ENCODE results near the gene CDH26. TPM values are rescaled to one million over a fixed set of nuclear protein-coding genes. Genes with fewer than 3 reads are reported as not detected.

Gene CDH26
- polyA plus RNA-seq, 4 donors = 0.72 to 1.6 (median 1.1) TPM

DNA sequence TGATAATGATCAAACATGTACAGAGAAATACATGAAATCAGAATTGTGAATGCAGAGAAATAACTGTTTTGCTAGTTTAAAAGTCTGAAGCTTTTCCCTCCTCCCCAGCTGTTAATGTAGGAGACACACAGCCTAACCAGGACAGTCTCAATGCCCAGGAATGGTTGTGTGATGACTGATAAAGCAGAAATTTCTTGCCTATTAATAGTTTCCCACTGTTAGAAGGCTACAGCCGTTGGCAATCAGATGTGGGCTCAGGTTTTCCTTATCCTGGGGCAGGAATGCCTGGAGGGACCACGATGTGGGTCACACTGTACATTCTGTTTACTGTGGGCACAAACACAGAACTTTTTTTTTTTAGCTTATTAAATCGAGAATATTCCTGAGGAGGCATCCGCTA is 20.0 kb upstream of the CDH26 start:
- Histone ChIP-seq H3K4me1 (ENCODE audit: control insufficient read depth in 3 of 3, insufficient read depth in 2 of 3, low read depth in 1 of 3, low read length in 2 of 3) (peaks cover 9 to 16% (median 10%) of the 10 kb centered on the region in 3 donors), H3K27me3 (ENCODE audit: control insufficient read depth in 3 of 3, insufficient read depth in 3 of 3, low read length in 3 of 3) (no peaks in the 10 kb centered on the region), H3K27ac (ENCODE audit: low read depth in 1 of 3, low read length in 2 of 3) (peak overlapping the region in 1 of 3 donors; percentile 12), H3K4me3 (ENCODE audit: low read depth in 1 of 3, low read length in 3 of 3) (peak overlapping the region in 1 of 3 donors; percentile 83), H3K36me3 (ENCODE audit: control insufficient read depth in 3 of 3, insufficient read depth in 2 of 3, low read depth in 1 of 3, low read length in 3 of 3) (peaks cover 0 to 6% (median 0%) of the 10 kb centered on the region in 3 donors), H3K9me3 (ENCODE audit: control insufficient read depth in 2 of 2, insufficient read depth in 1 of 2, low read depth in 1 of 2, low read length in 1 of 2) (peaks cover 0 to 5% of the 10 kb centered on the region in 2 donors)
- DNase-seq = no peak
- 47 to 68% (median 57%) methylated on average over 4 of the region's 4 CpGs for WGBS, 3 donors
- no peak for FAIRE-seq

DNA sequence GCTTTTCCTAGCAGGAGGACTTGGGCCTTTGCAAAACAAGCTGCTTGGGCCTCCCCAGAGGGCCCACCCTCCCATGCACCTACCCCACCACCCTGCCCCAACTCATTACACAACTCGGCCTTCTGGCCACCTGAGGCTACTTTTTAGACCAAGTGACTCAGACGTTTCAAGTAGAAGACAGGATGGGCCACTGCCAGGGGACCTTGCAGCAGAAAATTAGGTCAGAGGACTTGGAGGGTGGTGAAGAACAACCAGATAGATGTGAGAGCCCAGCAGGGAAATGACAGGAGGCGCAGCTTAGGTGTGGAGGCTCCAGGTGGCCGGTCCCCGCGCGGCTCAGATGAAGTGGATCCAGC is 19.5 kb upstream of the CDH26 start:
- FAIRE-seq (no peak), DNase-seq (no peak)
- Histone ChIP-seq H3K4me3 (ENCODE audit: low read depth in 1 of 3, low read length in 3 of 3) (peak overlapping the region in 1 of 3 donors; percentile 83), H3K9me3 (ENCODE audit: control insufficient read depth in 2 of 2, insufficient read depth in 1 of 2, low read depth in 1 of 2, low read length in 1 of 2) (peaks cover 0 to 5% of the 10 kb centered on the region in 2 donors), H3K27me3 (ENCODE audit: control insufficient read depth in 3 of 3, insufficient read depth in 3 of 3, low read length in 3 of 3) (no peaks in the 10 kb centered on the region), H3K36me3 (ENCODE audit: control insufficient read depth in 3 of 3, insufficient read depth in 2 of 3, low read depth in 1 of 3, low read length in 3 of 3) (peaks cover 0 to 6% (median 0%) of the 10 kb centered on the region in 3 donors), H3K4me1 (ENCODE audit: control insufficient read depth in 3 of 3, insufficient read depth in 2 of 3, low read depth in 1 of 3, low read length in 2 of 3) (peaks cover 9 to 16% (median 10%) of the 10 kb centered on the region in 3 donors), H3K27ac (ENCODE audit: low read depth in 1 of 3, low read length in 2 of 3) (no peak overlapping the region)
- 81 to 87% (median 83%) methylated on average over 7 of the region's 7 CpGs for WGBS, 3 donors

DNA sequence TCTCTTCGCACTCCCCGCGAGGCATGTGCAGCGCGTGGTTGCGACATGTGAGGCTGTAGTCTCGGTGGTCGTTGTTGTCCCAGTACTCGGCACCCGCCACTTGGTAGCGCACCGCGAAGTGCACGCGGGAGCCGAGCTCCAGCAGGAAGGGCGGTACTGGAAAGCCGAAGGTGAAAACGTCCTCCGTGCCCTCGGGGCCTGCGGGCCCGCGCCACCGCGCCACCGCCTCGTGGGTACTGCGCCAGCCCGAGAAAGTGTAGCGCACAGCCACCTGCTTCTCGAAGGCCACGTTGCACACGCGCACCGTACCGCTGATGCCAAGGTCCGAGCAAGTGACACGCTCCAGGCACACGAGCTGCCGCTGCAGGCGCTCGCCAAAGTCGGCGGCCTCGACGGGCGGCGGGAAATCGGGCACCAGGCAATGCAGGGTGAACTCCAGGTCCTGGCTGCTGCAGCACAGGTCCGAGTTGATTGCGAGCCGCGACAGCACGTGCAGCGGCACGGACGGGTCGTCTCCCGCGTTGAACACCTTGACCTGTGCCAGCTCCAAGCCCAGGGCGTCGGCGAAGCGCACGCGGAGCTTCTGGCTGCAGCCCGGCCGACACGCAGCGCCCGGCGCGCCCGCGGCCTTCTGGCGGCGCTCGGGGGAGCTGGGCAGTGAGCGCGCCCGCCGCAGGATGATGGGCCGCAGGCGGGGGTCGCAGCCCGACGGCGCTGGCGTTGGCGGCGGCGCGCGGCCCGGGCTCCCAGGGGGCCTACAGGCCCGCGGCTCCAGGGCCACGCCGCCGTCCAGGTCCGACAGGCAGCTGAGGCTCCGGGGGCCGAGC is 19.0 kb upstream of the CDH26 start:
- peak overlapping the region; percentile 94 to 99 (median 99) for H3K27ac ChIP-seq (ENCODE audit: low read depth in 1 of 3, low read length in 2 of 3)
- H3K4me3 ChIP-seq (ENCODE audit: low read depth in 1 of 3, low read length in 3 of 3) = peak overlapping the region; percentile 83 to 89 (median 85)
- H3K27me3 ChIP-seq (ENCODE audit: control insufficient read depth in 3 of 3, insufficient read depth in 3 of 3, low read length in 3 of 3) = no peaks in the 10 kb centered on the region
- 45 to 56% (median 54%) methylated on average over 80 to 104 of the region's 104 CpGs for WGBS, 3 donors
- H3K4me1 ChIP-seq (ENCODE audit: control insufficient read depth in 3 of 3, insufficient read depth in 2 of 3, low read depth in 1 of 3, low read length in 2 of 3) = peaks cover 9 to 15% (median 10%) of the 10 kb centered on the region in 3 donors
- FAIRE-seq = no peak
- H3K9me3 ChIP-seq (ENCODE audit: control insufficient read depth in 2 of 2, insufficient read depth in 1 of 2, low read depth in 1 of 2, low read length in 1 of 2) = peaks cover 0 to 5% of the 10 kb centered on the region in 2 donors
- DNase-seq = no peak
- H3K36me3 ChIP-seq (ENCODE audit: control insufficient read depth in 3 of 3, insufficient read depth in 2 of 3, low read depth in 1 of 3, low read length in 3 of 3) = peaks cover 0 to 10% (median 5%) of the 10 kb centered on the region in 3 donors

DNA sequence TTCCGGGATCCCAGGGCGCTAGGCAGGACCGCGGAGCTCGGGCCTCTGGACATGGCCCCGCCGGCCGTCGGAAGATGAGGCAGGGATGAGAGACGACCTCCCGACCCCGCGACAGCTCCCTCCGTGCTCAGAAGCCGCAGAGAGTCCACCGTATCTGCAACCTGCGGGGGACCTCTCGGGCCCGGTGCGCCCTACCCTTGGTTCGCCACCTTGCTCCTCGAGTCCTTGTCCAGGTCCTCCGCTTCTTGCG is 18.4 kb upstream of the CDH26 start:
- peaks cover 0 to 5% of the 10 kb centered on the region in 2 donors for H3K9me3 ChIP-seq (ENCODE audit: control insufficient read depth in 2 of 2, insufficient read depth in 1 of 2, low read depth in 1 of 2, low read length in 1 of 2)
- 0 to 1% (median 0%) methylated on average over 19 to 24 of the region's 24 CpGs for WGBS, 3 donors
- FAIRE-seq (no peak), DNase-seq (no peak)
- no peaks in the 10 kb centered on the region for H3K27me3 ChIP-seq (ENCODE audit: control insufficient read depth in 3 of 3, insufficient read depth in 3 of 3, low read length in 3 of 3)
- H3K4me1 ChIP-seq (ENCODE audit: control insufficient read depth in 3 of 3, insufficient read depth in 2 of 3, low read depth in 1 of 3, low read length in 2 of 3) = peaks cover 9 to 13% (median 10%) of the 10 kb centered on the region in 3 donors
- peak overlapping the region; percentile 94 to 99 (median 99) for H3K27ac ChIP-seq (ENCODE audit: low read depth in 1 of 3, low read length in 2 of 3)
- peaks cover 0 to 16% (median 7%) of the 10 kb centered on the region in 3 donors for H3K36me3 ChIP-seq (ENCODE audit: control insufficient read depth in 3 of 3, insufficient read depth in 2 of 3, low read depth in 1 of 3, low read length in 3 of 3)
- H3K4me3 ChIP-seq (ENCODE audit: low read depth in 1 of 3, low read length in 3 of 3) = peak overlapping the region; percentile 83 to 89 (median 85)

DNA sequence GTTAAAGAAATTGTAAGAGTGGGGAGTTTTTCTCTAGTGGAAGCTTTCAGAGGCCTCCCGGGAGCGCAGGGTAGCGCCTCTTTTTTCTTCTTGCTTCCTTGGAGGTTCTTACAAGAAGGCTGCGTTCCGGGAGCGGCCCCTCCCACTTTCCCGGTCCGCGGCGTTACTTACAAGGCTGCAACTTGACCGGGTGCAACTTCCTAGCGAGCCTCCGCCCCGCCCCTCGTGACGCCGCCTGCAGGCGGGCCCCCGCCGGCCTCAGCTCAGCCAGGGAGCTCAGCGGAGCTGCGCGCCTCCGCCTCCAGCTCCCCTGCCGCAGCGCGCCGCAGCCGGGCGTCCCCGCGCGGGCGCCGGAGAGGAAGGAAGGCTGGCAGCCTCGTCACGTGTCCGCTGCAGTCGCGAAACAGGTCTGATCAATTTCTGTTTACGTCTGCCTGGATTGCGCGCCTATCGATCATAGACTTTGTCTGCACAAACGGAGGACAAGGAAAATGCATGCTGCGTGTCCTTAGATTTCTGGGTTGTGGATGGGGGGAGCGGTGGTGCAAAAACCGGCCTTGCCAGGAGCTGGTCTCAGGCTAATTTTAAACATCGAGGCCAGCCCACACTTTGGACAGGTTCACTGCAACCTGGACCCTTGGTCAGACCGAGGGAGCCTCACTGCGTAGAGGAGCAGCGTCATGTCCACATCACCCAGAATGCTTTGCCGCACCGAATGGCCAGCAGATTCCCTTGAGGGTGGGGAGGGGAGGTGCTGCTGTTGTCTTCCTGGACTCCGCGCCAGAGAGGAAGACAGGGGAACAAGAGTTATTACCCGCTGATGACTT is 17.9 kb upstream of the CDH26 start, which contains the start of the genes FAM217B and PPP1R3D:
TSS of gene FAM217B (plus strand) at position 261 of the 827 bp plus-strand sequence. CDS start 3,555 bp downstream, outside the sequence.
TSS of gene PPP1R3D (minus strand) at position 177 of the 827 bp plus-strand sequence. CDS start 374 bp downstream, outside the sequence.
- 0 to 1% (median 0%) methylated on average over 51 to 57 of the region's 57 CpGs for WGBS, 3 donors
- no peak for FAIRE-seq
- peaks cover 0 to 5% of the 10 kb centered on the region in 2 donors for H3K9me3 ChIP-seq (ENCODE audit: control insufficient read depth in 2 of 2, insufficient read depth in 1 of 2, low read depth in 1 of 2, low read length in 1 of 2)

DNA sequence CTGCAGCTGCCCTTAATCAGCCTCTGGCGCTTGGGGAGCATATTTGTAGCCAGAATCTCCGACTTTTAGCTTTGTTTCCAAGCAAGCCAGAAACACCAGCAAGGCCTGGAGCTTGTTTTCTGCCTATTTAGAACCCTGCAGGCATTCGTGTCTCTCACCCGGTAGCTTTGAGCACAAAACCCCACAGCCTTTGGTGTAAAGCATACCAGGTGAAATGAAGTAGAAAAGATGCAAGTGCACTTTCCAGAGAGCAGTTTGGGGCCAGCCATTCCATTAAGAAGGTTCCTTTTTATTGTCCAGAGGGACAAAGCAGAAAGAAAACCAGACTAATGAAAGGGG is 17.3 kb upstream of the CDH26 start:
- 0 to 3% (median 2%) methylated on average over 4 of the region's 4 CpGs for WGBS, 3 donors
- H3K9me3 ChIP-seq (ENCODE audit: control insufficient read depth in 2 of 2, insufficient read depth in 1 of 2, low read depth in 1 of 2, low read length in 1 of 2) = peaks cover 0 to 5% of the 10 kb centered on the region in 2 donors
- no peak for DNase-seq
- FAIRE-seq = no peak
- peaks cover 0 to 16% (median 8%) of the 10 kb centered on the region in 3 donors for H3K36me3 ChIP-seq (ENCODE audit: control insufficient read depth in 3 of 3, insufficient read depth in 2 of 3, low read depth in 1 of 3, low read length in 3 of 3)
- peaks cover 9 to 13% (median 10%) of the 10 kb centered on the region in 3 donors for H3K4me1 ChIP-seq (ENCODE audit: control insufficient read depth in 3 of 3, insufficient read depth in 2 of 3, low read depth in 1 of 3, low read length in 2 of 3)
- H3K27ac ChIP-seq (ENCODE audit: low read depth in 1 of 3, low read length in 2 of 3) = peak overlapping the region; percentile 93 to 99 (median 99)
- H3K4me3 ChIP-seq (ENCODE audit: low read depth in 1 of 3, low read length in 3 of 3) = peak overlapping the region; percentile 38 to 89 (median 83)
- H3K27me3 ChIP-seq (ENCODE audit: control insufficient read depth in 3 of 3, insufficient read depth in 3 of 3, low read length in 3 of 3) = no peaks in the 10 kb centered on the region

More for the DNA sequence above, 17.9 kb upstream of the CDH26 start, which contains the start of the genes FAM217B and PPP1R3D:
- H3K27ac ChIP-seq (ENCODE audit: low read depth in 1 of 3, low read length in 2 of 3) = peak within 1 kb of the TSS; percentile 94 to 99 (median 99)
- DNase-seq = peak; percentile 97 to 99
- H3K4me1 ChIP-seq (ENCODE audit: control insufficient read depth in 3 of 3, insufficient read depth in 2 of 3, low read depth in 1 of 3, low read length in 2 of 3) = peaks cover 9 to 13% (median 10%) of the 10 kb centered on the region in 3 donors
- H3K27me3 ChIP-seq (ENCODE audit: control insufficient read depth in 3 of 3, insufficient read depth in 3 of 3, low read length in 3 of 3) = no peaks in the 10 kb centered on the region
- peaks cover 0 to 16% (median 7%) of the 10 kb centered on the region in 3 donors for H3K36me3 ChIP-seq (ENCODE audit: control insufficient read depth in 3 of 3, insufficient read depth in 2 of 3, low read depth in 1 of 3, low read length in 3 of 3)
- H3K4me3 ChIP-seq (ENCODE audit: low read depth in 1 of 3, low read length in 3 of 3) = peak within 1 kb of the TSS; percentile 83 to 89 (median 85)

DNA sequence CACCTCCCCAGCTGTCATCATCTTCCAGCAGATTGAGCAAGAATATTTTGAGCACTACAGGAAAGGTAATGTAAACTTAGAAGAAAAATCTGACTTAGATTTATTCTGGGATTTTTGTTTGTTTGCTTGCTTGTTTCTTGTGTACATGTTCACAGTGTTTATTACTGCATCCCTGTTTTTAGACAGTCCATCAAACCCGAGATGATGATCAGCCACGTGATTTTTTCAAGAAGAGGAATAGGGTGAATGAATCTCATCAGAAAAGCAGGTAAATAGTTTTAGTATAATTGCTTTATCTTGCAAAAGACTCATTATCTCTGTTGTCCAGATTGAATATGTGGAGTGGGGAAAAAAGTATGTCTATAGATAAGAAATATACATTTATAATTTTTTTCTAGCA is 16.0 kb upstream of the CDH26 start:
- peaks cover 9 to 13% (median 10%) of the 10 kb centered on the region in 3 donors for H3K4me1 ChIP-seq (ENCODE audit: control insufficient read depth in 3 of 3, insufficient read depth in 2 of 3, low read depth in 1 of 3, low read length in 2 of 3)
- peaks cover 0 to 16% (median 9%) of the 10 kb centered on the region in 3 donors for H3K36me3 ChIP-seq (ENCODE audit: control insufficient read depth in 3 of 3, insufficient read depth in 2 of 3, low read depth in 1 of 3, low read length in 3 of 3)
- no peak overlapping the region for H3K27ac ChIP-seq (ENCODE audit: low read depth in 1 of 3, low read length in 2 of 3)
- H3K9me3 ChIP-seq (ENCODE audit: control insufficient read depth in 2 of 2, insufficient read depth in 1 of 2, low read depth in 1 of 2, low read length in 1 of 2) = peaks cover 0 to 5% of the 10 kb centered on the region in 2 donors
- DNase-seq (no peak), FAIRE-seq (no peak)
- H3K27me3 ChIP-seq (ENCODE audit: control insufficient read depth in 3 of 3, insufficient read depth in 3 of 3, low read length in 3 of 3) = no peaks in the 10 kb centered on the region
- WGBS, 3 donors = 74 to 89% (median 82%) methylated on average over 2 of the region's 2 CpGs
- no peak overlapping the region for H3K4me3 ChIP-seq (ENCODE audit: low read depth in 1 of 3, low read length in 3 of 3)

DNA sequence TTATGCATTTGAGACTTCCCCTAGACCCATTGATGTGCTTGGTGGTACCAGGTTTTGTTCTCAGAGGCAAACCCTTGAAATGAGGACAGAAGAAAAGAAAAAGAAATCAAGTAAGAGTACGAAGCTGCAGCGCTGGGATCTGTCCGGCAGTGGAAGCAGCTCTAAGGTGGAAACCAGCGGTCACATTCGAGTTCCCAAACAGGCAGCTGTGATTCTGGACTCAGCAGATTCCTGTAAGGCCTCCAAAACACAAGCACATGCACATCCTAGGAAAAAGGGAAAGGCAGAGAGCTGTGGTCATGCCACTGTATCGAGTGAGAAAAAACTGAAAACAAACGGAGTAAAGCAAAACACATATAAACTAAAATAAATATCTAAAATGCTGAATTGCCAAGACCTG is 13.5 kb upstream of the CDH26 start:
- no peaks in the 10 kb centered on the region for H3K4me1 ChIP-seq (ENCODE audit: control insufficient read depth in 3 of 3, insufficient read depth in 2 of 3, low read depth in 1 of 3, low read length in 2 of 3)
- H3K27me3 ChIP-seq (ENCODE audit: control insufficient read depth in 3 of 3, insufficient read depth in 3 of 3, low read length in 3 of 3) = no peaks in the 10 kb centered on the region
- no peaks in the 10 kb centered on the region for H3K9me3 ChIP-seq (ENCODE audit: control insufficient read depth in 2 of 2, insufficient read depth in 1 of 2, low read depth in 1 of 2, low read length in 1 of 2)
- no peak overlapping the region for H3K27ac ChIP-seq (ENCODE audit: low read depth in 1 of 3, low read length in 2 of 3)
- FAIRE-seq (no peak), DNase-seq (no peak)
- 92 to 95% (median 94%) methylated on average over 7 of the region's 7 CpGs for WGBS, 3 donors
- peaks cover 0 to 10% (median 9%) of the 10 kb centered on the region in 3 donors for H3K36me3 ChIP-seq (ENCODE audit: control insufficient read depth in 3 of 3, insufficient read depth in 2 of 3, low read depth in 1 of 3, low read length in 3 of 3)
- no peak overlapping the region for H3K4me3 ChIP-seq (ENCODE audit: low read depth in 1 of 3, low read length in 3 of 3)
